H1 (cell line): ENCODE results near the gene SERPINB2. TPM values are rescaled to one million over a fixed set of nuclear protein-coding genes. Genes with fewer than 3 reads are reported as not detected.

Source experiments
- CTCF ChIA-PET: fragments of 300-600 bp; sonication (Branson Sonifier 250); formaldehyde crosslinking; loops from one replicate; lab custom pipeline; 2021; ENCODE audit not compliant: partially characterized antibody; lab: Charles Lee
- POLR2A ChIA-PET: fragments of 300-600 bp; sonication (Branson Sonifier 250); formaldehyde crosslinking; loops from one replicate; lab custom pipeline; 2021; ENCODE audit warnings: inconsistent platforms; ENCODE audit not compliant: partially characterized antibody; lab: Charles Lee
- DNase-seq, 2 experiments: peaks; one replicate each; pipeline versions ENCODE4 v3.0.0 to v3.0.0-alpha.2; 2010 to 2022; ENCODE audit warnings: low spot score in 2 of 2, low read depth in 1 of 2, mixed read lengths in 1 of 2
- FAIRE-seq: peaks from 2 replicates; lab custom pipeline; 2011; peaks lifted over from hg19 to GRCh38; lab: Jason Lieb, UNC
- H2AFZ ChIP-seq: 2 replicates; pipeline ENCODE4 v1.8.1; 2012; ENCODE audit warnings: low read length, inconsistent platforms
- H2AK5ac ChIP-seq: 2 replicates; pipeline ENCODE4 v1.6.1; 2013; ENCODE audit warnings: low read depth, low read length
- H2BK120ac ChIP-seq: replicated peaks from 2 replicates; pipeline ENCODE3; 2013; ENCODE audit warnings: low read depth, low read length, inconsistent platforms
- H2BK12ac ChIP-seq: 2 replicates; pipeline ENCODE4 v1.6.1; 2013; ENCODE audit warnings: low read depth, low read length
- H2BK15ac ChIP-seq: 2 replicates; pipeline ENCODE4 v1.6.1; 2013; ENCODE audit warnings: low read length
- H2BK20ac ChIP-seq: 2 replicates; pipeline ENCODE4 v1.6.1; 2013; ENCODE audit warnings: low read length
- H2BK5ac ChIP-seq: 2 replicates; pipeline ENCODE4 v1.6.1; 2013; ENCODE audit warnings: low read depth, low read length
- H3K14ac ChIP-seq: 2 replicates; pipeline ENCODE4 v1.6.1; 2013; ENCODE audit warnings: inconsistent platforms; ENCODE audit not compliant: insufficient read length
- H3K18ac ChIP-seq: 2 replicates; pipeline ENCODE4 v1.6.1; 2013; ENCODE audit warnings: low read length; ENCODE audit errors: extremely low read depth
- H3K23ac ChIP-seq: 2 replicates; pipeline ENCODE4 v1.6.1; 2013; ENCODE audit warnings: inconsistent platforms; ENCODE audit not compliant: insufficient read length
- H3K23me2 ChIP-seq: 2 replicates; pipeline ENCODE4 v1.6.1; 2013; ENCODE audit warnings: low read depth, low read length
- H3K27ac ChIP-seq: 2 replicates; pipeline ENCODE4 v1.6.1; 2011; ENCODE audit warnings: low read depth, low read length, inconsistent platforms
- H3K27me3 ChIP-seq, 4 experiments: replicated peaks in 1 of 4; 1 replicate in 1 of 4; 2 replicates in 3 of 4; pipeline versions ENCODE4 v1.6.1 to v1.8.1; 2011 to 2013; ENCODE audit warnings: low read length in 3 of 4, mild to moderate bottlenecking in 3 of 4, inconsistent platforms in 2 of 4, mixed read lengths in 2 of 4, moderate library complexity in 1 of 4; ENCODE audit not compliant: control insufficient read depth in 3 of 4, insufficient read depth in 3 of 4; ENCODE audit errors: extremely low read depth in 1 of 4
- H3K36me3 ChIP-seq, 4 experiments: 2 replicates each; pipeline versions ENCODE4 v1.6.1 to v1.8.1; 2011 to 2013; ENCODE audit warnings: mild to moderate bottlenecking in 4 of 4, low read length in 3 of 4, moderate library complexity in 2 of 4, control low read depth in 1 of 4, inconsistent platforms in 1 of 4; ENCODE audit not compliant: insufficient read depth in 4 of 4, control insufficient read depth in 2 of 4
- H3K4ac ChIP-seq: replicated peaks from 2 replicates; pipeline ENCODE3; 2013; ENCODE audit warnings: low read length, low read depth, mixed read lengths, inconsistent platforms; ENCODE audit not compliant: insufficient read length
- H3K4me1 ChIP-seq, 4 experiments: replicated peaks in 1 of 4; 1 replicate in 1 of 4; 2 replicates in 3 of 4; pipeline versions ENCODE4 v1.6.1 to v1.8.1; 2011 to 2013; ENCODE audit warnings: low read length in 3 of 4, inconsistent platforms in 2 of 4, mixed read lengths in 1 of 4; ENCODE audit not compliant: insufficient read depth in 4 of 4, control insufficient read depth in 3 of 4
- H3K4me2 ChIP-seq, 2 experiments: 2 replicates each; pipeline versions ENCODE4 v1.6.1 to v1.8.1; 2011 to 2013; ENCODE audit warnings: low read depth in 2 of 2, low read length in 2 of 2, control low read depth in 1 of 2, inconsistent platforms in 1 of 2, mild to moderate bottlenecking in 1 of 2; ENCODE audit not compliant: insufficient read depth in 1 of 2
- H3K4me3 ChIP-seq, 4 experiments: fragments of 200-600, 300-600 bp in 1 of 4; sonication (generic), shearing (Covaris generic), sonication (Bioruptor Twin) in 1 of 4; 2 replicates each; pipeline versions ENCODE4 v1.5.1 to v1.8.1; 2011 to 2016; ENCODE audit warnings: low read length in 4 of 4, low read depth in 3 of 4, control low read depth in 2 of 4, inconsistent platforms in 2 of 4, mild to moderate bottlenecking in 2 of 4, mixed read lengths in 1 of 4, moderate library complexity in 1 of 4; ENCODE audit not compliant: insufficient read depth in 2 of 4; ENCODE audit errors: extremely low read depth in 1 of 4
- H3K56ac ChIP-seq: replicated peaks from 2 replicates; pipeline ENCODE3; 2013; ENCODE audit warnings: low read depth, mild to moderate bottlenecking, mixed read lengths, low read length, inconsistent platforms; ENCODE audit not compliant: insufficient read length
- H3K79me1 ChIP-seq: 2 replicates; pipeline ENCODE4 v1.6.1; 2013; ENCODE audit warnings: low read depth, low read length, control low read depth
- H3K79me2 ChIP-seq, 2 experiments: 2 replicates each; pipeline versions ENCODE4 v1.6.1 to v1.8.1; 2012 to 2013; ENCODE audit warnings: low read length in 2 of 2, mild to moderate bottlenecking in 2 of 2, inconsistent platforms in 1 of 2; ENCODE audit not compliant: insufficient read depth in 2 of 2, control insufficient read depth in 1 of 2
- H3K9ac ChIP-seq, 4 experiments: replicated peaks in 1 of 4; 1 replicate in 1 of 4; 2 replicates in 3 of 4; pipeline versions ENCODE4 v1.6.1 to v1.8.1; 2011 to 2013; ENCODE audit warnings: low read depth in 3 of 4, low read length in 3 of 4, control low read depth in 2 of 4, mild to moderate bottlenecking in 2 of 4, moderate library complexity in 2 of 4, inconsistent platforms in 1 of 4; ENCODE audit errors: extremely low read depth in 1 of 4
- H3K9me3 ChIP-seq, 2 experiments: 2 replicates each; pipeline versions ENCODE4 v1.6.1 to v1.8.1; 2012 to 2013; ENCODE audit warnings: mild to moderate bottlenecking in 2 of 2, moderate library complexity in 2 of 2, control low read depth in 1 of 2, inconsistent platforms in 1 of 2, low read depth in 1 of 2, low read length in 1 of 2, mixed read lengths in 1 of 2; ENCODE audit not compliant: insufficient read depth in 2 of 2
- H4K20me1 ChIP-seq, 2 experiments: replicated peaks in 1 of 2; 2 replicates each; pipeline versions ENCODE3 to v1.8.1; 2011 to 2013; ENCODE audit warnings: inconsistent platforms in 2 of 2, low read length in 2 of 2, mild to moderate bottlenecking in 1 of 2; ENCODE audit not compliant: insufficient read depth in 2 of 2, control insufficient read depth in 1 of 2
- H4K5ac ChIP-seq: 2 replicates; pipeline ENCODE4 v1.6.1; 2013; ENCODE audit warnings: low read length, low read depth, mixed read lengths, inconsistent platforms; ENCODE audit not compliant: insufficient read length
- H4K8ac ChIP-seq: 2 replicates; pipeline ENCODE4 v1.8.0; 2013; ENCODE audit warnings: mild to moderate bottlenecking, moderate library complexity, low read length, inconsistent platforms; ENCODE audit not compliant: insufficient read depth; ENCODE audit errors: extremely low read depth
- H4K91ac ChIP-seq: replicated peaks from 2 replicates; pipeline ENCODE3; 2013; ENCODE audit warnings: low read length, mixed read lengths, inconsistent platforms; ENCODE audit not compliant: insufficient read length
- CEBPB ChIP-seq: IDR thresholded peaks from 2 replicates; pipeline ENCODE4 v1.6.1; 2012; ENCODE audit warnings: low read depth, low read length
- CHD1 ChIP-seq: IDR thresholded peaks from 2 replicates; pipeline ENCODE4 v1.6.1; 2012; ENCODE audit warnings: low read depth, low read length, improper control_type of control experiment
- FOSL1 ChIP-seq: IDR thresholded peaks from 2 replicates; pipeline ENCODE4 v1.6.1; 2011; ENCODE audit warnings: mild to moderate bottlenecking, low read depth, low read length, moderate library complexity; ENCODE audit not compliant: insufficient read depth
- HDAC6 ChIP-seq: IDR thresholded peaks from one replicate; pipeline ENCODE4 v1.7.1; 2012; ENCODE audit warnings: low read depth, mild to moderate bottlenecking, inconsistent platforms, low read length, moderate library complexity
- KDM1A ChIP-seq: fragments of 200-600, 300-600 bp; sonication (generic); IDR thresholded peaks from 2 replicates; pipeline ENCODE4 v1.7.1; 2016; ENCODE audit warnings: mild to moderate bottlenecking, low read length, borderline replicate concordance
- NANOG ChIP-seq: IDR thresholded peaks from 2 replicates; pipeline ENCODE4 v1.6.1; 2011; ENCODE audit warnings: low read length, low read depth, mild to moderate bottlenecking, inconsistent platforms; ENCODE audit not compliant: insufficient read depth, poor library complexity, severe bottlenecking
- YY1 ChIP-seq: IDR thresholded peaks from 2 replicates; pipeline ENCODE4 v1.6.1; 2011; ENCODE audit warnings: low read depth, mild to moderate bottlenecking, low read length
- WGBS, 2 experiments: shearing (Covaris generic) in 1 of 2; methylation state at CpG; one replicate each; pipeline versions ENCODE4 v1.1.6 to v1.1.7; 2013 to 2015; ENCODE audit warnings: low lambda C conversion rate in 2 of 2, mixed read lengths in 2 of 2, inconsistent platforms in 1 of 2, low coverage in 1 of 2, missing lambda C conversion rate in 1 of 2; ENCODE audit not compliant: insufficient replicate concordance in 2 of 2, insufficient coverage in 1 of 2, insufficient read length in 1 of 2; ENCODE audit errors: extremely low coverage in 1 of 2, missing lambda C conversion rate in 1 of 2; 5-methylcytosine and 5-hydroxymethylcytosine counted together
- polyA plus RNA-seq, 7 experiments: library from polyadenylated mRNA; depleted of rRNA in 3 of 7; stranded (reverse) in 5 of 7; unstranded in 2 of 7; fragments of >200 nt in 5 of 7; fragments of 200-250 nt in 2 of 7; gene quantifications; 1 replicate in 5 of 7; 2 replicates in 1 of 7; 4 replicates in 1 of 7; pipeline versions ENCODE4 v1.2.1 to v1.2.3, GENCODE V29; 2011 to 2013; ENCODE audit warnings: missing spikeins in 2 of 7, mixed read lengths in 2 of 7
- total RNA-seq: library from RNA; stranded (reverse); fragmentation: NEBNext Ultra II Directional; extraction: Animal tissue kit (Norgen Biotek cat#: 25700); gene quantifications from 2 replicates; pipeline ENCODE4 v1.2.1, GENCODE V29; 2021

SERPINB2 gene
- total and polyA plus RNA-seq, 2 of the 8 experiments (the other 6 are each of a cell fraction or from before 2014, with no cell fraction given): not detected

DNA sequence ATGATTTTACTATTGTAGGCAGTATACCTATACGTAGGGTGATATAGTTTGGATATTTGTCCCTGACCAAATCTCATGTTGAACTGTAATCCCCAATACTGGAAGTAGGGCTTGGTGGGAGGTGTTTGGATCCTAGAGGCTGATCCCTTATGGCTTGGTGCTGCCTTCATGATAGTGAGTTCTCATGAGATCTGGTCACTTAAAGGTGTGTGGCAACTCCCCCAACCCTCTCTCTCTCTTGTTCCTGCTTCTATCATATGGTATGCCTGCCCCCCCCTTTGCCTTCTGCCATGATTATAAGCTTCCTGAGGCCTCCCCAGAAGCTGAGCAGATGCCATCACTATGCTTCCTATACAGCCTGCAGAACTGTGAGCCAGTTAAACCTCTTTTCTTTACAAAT is 18.6 kb downstream of the SERPINB2 start:
- DNase-seq (no peak), FAIRE-seq (no peak)
- ChIA-PET POLR2A (no interaction called here), CTCF (no interaction called here)
- H3K4ac ChIP-seq: no peak overlapping the region
- H3K4me2 ChIP-seq: no peak overlapping the region
- H2BK15ac ChIP-seq: no peak overlapping the region
- no peak for TF ChIP-seq NANOG
- TF ChIP-seq FOSL1: no peak
- TF ChIP-seq YY1: no peak
- TF ChIP-seq CEBPB: no peak
- TF ChIP-seq KDM1A: no peak
- TF ChIP-seq CHD1: no peak
- no peak for TF ChIP-seq HDAC6
- H3K36me3 ChIP-seq: no peaks in the 10 kb centered on the region
- no peak overlapping the region for H3K14ac ChIP-seq
- no peak overlapping the region for H2AFZ ChIP-seq
- no peak overlapping the region for H2BK5ac ChIP-seq
- H3K27me3 ChIP-seq: no peaks in the 10 kb centered on the region
- H4K91ac ChIP-seq: no peak overlapping the region
- H3K56ac ChIP-seq: no peak overlapping the region
- no peak overlapping the region for H2AK5ac ChIP-seq
- no peaks in the 10 kb centered on the region for H3K79me2 ChIP-seq
- WGBS, 2 experiments: 94% methylated on average over 1 of the region's 1 CpG; no CpG with 5 or more reads in 1 of the 2 experiments
- no peak overlapping the region for H4K5ac ChIP-seq
- H3K23ac ChIP-seq: no peak overlapping the region
- H2BK120ac ChIP-seq: no peak overlapping the region
- H4K20me1 ChIP-seq: no peaks in the 10 kb centered on the region
- no peak overlapping the region for H3K4me3 ChIP-seq
- H3K27ac ChIP-seq: no peak overlapping the region
- no peak overlapping the region for H2BK20ac ChIP-seq
- H3K9ac ChIP-seq: no peak overlapping the region
- H3K9me3 ChIP-seq: peaks cover 0 to 7% of the 10 kb centered on the region in 2 experiments; a peak in 1 of 4 replicates
- H2BK12ac ChIP-seq: no peak overlapping the region
- no peaks in the 10 kb centered on the region for H3K23me2 ChIP-seq
- H3K18ac ChIP-seq: no peak overlapping the region
- no peak overlapping the region for H4K8ac ChIP-seq
- no peaks in the 10 kb centered on the region for H3K79me1 ChIP-seq
- peaks cover 0 to 2% (median 0%) of the 10 kb centered on the region in 4 experiments; a peak in 1 of 7 replicates for H3K4me1 ChIP-seq
